ENCODE results near the gene MITD1. TPM values are rescaled to one million over a fixed set of nuclear protein-coding genes. Genes with fewer than 3 reads are reported as not detected.
"Not testable (repeated sequence)": the region's sequence is repeated elsewhere in the genome, so short reads cannot be mapped to it uniquely, and the experiment has no call there.

The MITD1 gene
- total RNA-seq, 2 experiments from 2014 or later, result 57.4 to 63.1 TPM

GRCh38 chr2:99141110-99142108 is 39.4 kb downstream of the MITD1 start, which contains the start of gene C2orf15:
C2orf15 (plus strand) TSS chr2:99141707; CDS start chr2:99150559, 8,852 bp downstream.
- Mint-ChIP-seq H3K4me3 (peak within 1 kb of the TSS; percentile 97), H3K27ac (peak within 1 kb of the TSS; percentile 87), H3K4me1 (peaks cover 25% of the 10 kb centered on the region), H3K27me3 (peaks cover 3% of the 10 kb centered on the region), H3K36me3 (peaks cover 6% of the 10 kb centered on the region), H3K9me3 (ENCODE audit: low read depth) (no peaks in the 10 kb centered on the region)
- CTCF ChIA-PET, result interaction anchor here (0.7 to 2.5 kb wide), 6 partner anchors 9 to 44 kb away, joined by 3 to 27 read pairs (median 5); partner anchors contain the start of genes LIPT1, MITD1, MRPL30 and TSGA10
- peak; percentile 96 for DNase-seq
- peak; percentile 93 for ATAC-seq

- peaks cover 6% of the 10 kb centered on the region for H3K36me3 Mint-ChIP-seq
- peak overlapping the region; percentile 87 for H3K27ac Mint-ChIP-seq
- peaks cover 25% of the 10 kb centered on the region for H3K4me1 Mint-ChIP-seq
- no peak for DNase-seq
- peaks cover 3% of the 10 kb centered on the region for H3K27me3 Mint-ChIP-seq
- CTCF ChIA-PET, result interaction anchor here (0.7 to 2.5 kb wide), 6 partner anchors 9 to 45 kb away, joined by 3 to 27 read pairs (median 5); partner anchors contain the start of genes LIPT1, MITD1, MRPL30 and TSGA10
- peak; percentile 49 for ATAC-seq
- no peaks in the 10 kb centered on the region for H3K9me3 Mint-ChIP-seq (ENCODE audit: low read depth)
- peak overlapping the region; percentile 97 for H3K4me3 Mint-ChIP-seq
Observed at GRCh38 chr2:99140860-99141109, 40.1 kb downstream of the MITD1 start.

- ATAC-seq (no peak), DNase-seq (no peak)
- Mint-ChIP-seq H3K4me3 (peak overlapping the region; percentile 97), H3K36me3 (peaks cover 8% of the 10 kb centered on the region), H3K27ac (peak overlapping the region; percentile 87), H3K4me1 (peaks cover 25% of the 10 kb centered on the region), H3K9me3 (ENCODE audit: low read depth) (no peaks in the 10 kb centered on the region), H3K27me3 (peaks cover 3% of the 10 kb centered on the region)
- CTCF ChIA-PET, result interaction anchor here (0.7 to 2.5 kb wide), 6 partner anchors 8 to 45 kb away, joined by 3 to 27 read pairs (median 5); partner anchors contain the start of genes LIPT1, MITD1, MRPL30 and TSGA10
Observed at GRCh38 chr2:99140056-99140859, 40.6 kb downstream of the MITD1 start.

- Mint-ChIP-seq H3K27ac (no peak overlapping the region), H3K9me3 (ENCODE audit: low read depth) (peaks cover 2% of the 10 kb centered on the region), H3K4me1 (peaks cover 25% of the 10 kb centered on the region), H3K27me3 (peaks cover 3% of the 10 kb centered on the region), H3K4me3 (peak overlapping the region; percentile 13), H3K36me3 (peaks cover 14% of the 10 kb centered on the region)
- DNase-seq (no peak), ATAC-seq (no peak)
- CTCF ChIA-PET, result no interaction called here
Observed at GRCh38 chr2:99139003-99139402, 41.9 kb downstream of the MITD1 start.

- H3K4me1 Mint-ChIP-seq, ATAC-seq, CTCF ChIA-PET, H3K4me3 Mint-ChIP-seq, H3K27ac Mint-ChIP-seq, H3K27me3 Mint-ChIP-seq, DNase-seq: not testable (repeated sequence)
- peaks cover 28% of the 10 kb centered on the region for H3K36me3 Mint-ChIP-seq
- peaks cover 12% of the 10 kb centered on the region for H3K9me3 Mint-ChIP-seq (ENCODE audit: low read depth)
Observed at GRCh38 chr2:99135044-99135556, 45.8 kb downstream of the MITD1 start.

GRCh38 chr2:99127981-99128380 is 52.9 kb downstream of the MITD1 start:
- no peak for DNase-seq
- Mint-ChIP-seq H3K4me3 (no peak overlapping the region), H3K9me3 (ENCODE audit: low read depth) (peaks cover 15% of the 10 kb centered on the region), H3K4me1 (no peaks in the 10 kb centered on the region), H3K27ac (no peak overlapping the region), H3K36me3 (peaks cover 29% of the 10 kb centered on the region), H3K27me3 (no peaks in the 10 kb centered on the region)
- no peak for ATAC-seq
- CTCF ChIA-PET, result no interaction called here

Other genes starting within 250 kb of the MITD1 start
- gene CRACDL, start 244.8 kb downstream of the MITD1 start, total RNA-seq, result under 1 TPM; 0.18 to 0.35 TPM
- under 1 TPM; 0.47 to 0.58 TPM for gene C2orf15, start 39.4 kb downstream of the MITD1 start, total RNA-seq
- gene TSGA10, start 26.1 kb downstream of the MITD1 start, total RNA-seq, result 1 to 10 TPM; 5.0 to 7.2 TPM
- gene LIPT1, start 26.1 kb downstream of the MITD1 start, total RNA-seq, result 1 to 10 TPM; 5.3 to 7.2 TPM
- gene MRPL30, start 126 bp upstream of the MITD1 start, total RNA-seq, result 10 to 100 TPM; 24.4 to 26.2 TPM
- gene LYG2, start 74.6 kb upstream of the MITD1 start, total RNA-seq, result not detected
- 1 to 10 TPM in 1 of 2 experiments, under 1 TPM in 1; 0.98 to 1.8 TPM for gene LYG1, start 120.1 kb upstream of the MITD1 start, total RNA-seq
- gene TXNDC9, start 155.3 kb upstream of the MITD1 start, total RNA-seq, result 10 to 100 TPM; 29.0 to 34.1 TPM
- gene EIF5B, start 156.3 kb upstream of the MITD1 start, total RNA-seq, result 10 to 100 TPM; 45.0 to 62.1 TPM

Data from activated CD8-positive, alpha-beta memory T cell treated with anti-CD3 and anti-CD28 coated beads, Interleukin-2, amount 10 ng/mL, durations not matched to agents 7 days and 5 days (primary cell).